ENCODE measurements around the gene MIS12.

The MIS12 gene

DNA sequence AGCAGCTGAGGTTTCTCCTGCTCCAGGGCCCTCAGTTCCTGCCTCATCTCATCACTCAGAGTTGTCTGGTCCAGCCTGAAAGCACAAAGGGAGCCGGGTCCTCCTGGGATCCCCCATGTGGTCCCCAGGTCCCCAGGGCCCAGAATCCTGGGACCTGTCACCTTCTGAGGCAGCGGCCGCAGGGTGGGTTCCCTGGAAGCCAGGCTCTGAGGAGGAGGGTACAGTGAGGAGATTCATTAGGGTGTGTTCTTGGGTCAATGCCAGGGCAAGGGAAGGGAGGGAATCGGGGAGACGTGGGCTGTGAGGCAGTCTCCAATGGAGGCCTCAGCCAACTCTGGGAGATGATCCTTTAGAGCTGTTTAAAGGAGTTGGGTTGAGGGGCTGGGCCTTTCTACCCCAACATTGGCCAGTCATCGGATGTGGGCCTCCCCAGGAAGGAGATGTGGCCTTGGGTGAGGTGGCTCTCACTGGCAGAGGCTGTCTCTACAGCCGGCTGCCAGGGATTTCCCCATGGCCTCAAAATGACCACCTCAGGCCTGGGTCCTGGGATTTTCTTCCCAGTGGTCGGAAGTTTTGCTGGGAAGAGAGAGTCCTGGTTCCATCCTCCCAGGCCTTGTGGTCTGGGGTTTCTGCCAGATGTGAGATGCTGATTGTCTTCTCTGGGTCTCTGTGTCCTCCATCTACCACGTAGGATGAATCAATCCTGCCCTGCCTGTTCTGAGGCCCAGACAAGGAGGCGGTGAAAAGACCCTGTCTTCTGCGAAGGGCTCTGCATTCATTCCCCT is 50.7 kb downstream of the MIS12 start:
- DNase-seq: no peak

DNA sequence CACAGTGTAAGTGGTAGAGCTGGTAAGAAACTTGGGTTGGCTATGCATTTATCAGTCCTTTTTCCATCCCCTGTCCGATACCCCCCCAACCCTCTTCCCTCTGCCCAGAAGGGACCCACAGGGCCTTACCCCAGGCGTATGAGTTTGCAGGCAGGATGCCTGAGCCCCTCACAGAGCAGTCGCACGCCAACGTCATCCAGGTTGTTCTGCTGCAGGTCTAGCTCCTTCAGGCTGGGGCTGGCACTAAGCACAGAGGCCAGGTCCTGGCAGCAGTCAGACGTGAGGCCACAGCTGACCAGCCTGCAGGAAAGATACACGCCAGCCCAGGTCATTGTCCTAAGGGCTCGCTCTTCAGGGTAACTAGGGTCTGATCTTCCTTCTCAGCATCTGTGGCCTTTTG is 52.9 kb downstream of the MIS12 start:
- DNase-seq: no peak

DNA sequence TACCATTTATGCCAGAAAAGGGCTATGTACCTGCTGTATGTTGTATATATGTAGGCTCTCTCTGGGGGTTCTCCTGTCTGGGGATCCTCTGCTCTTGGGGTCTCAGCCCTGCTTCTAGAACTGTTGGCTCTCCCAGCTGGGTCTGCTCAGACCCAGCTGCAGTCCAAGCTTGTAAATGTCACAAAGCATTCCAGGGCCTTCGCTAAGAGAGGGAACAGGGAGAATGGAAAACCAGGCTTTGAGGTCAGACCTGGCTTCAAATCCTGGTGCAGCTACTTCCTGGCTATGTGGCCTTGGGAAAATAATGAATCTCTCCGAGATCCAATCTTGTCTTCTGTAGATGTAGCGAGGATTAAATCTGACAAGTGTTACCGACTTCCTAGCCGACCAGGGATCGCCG is 54.0 kb downstream of the MIS12 start:
- DNase-seq: no peak

All from islet precursor cell (in vitro differentiated cells).